ENCODE results near the gene FNIP2.
A peak's percentile ranks its signal among the peaks of the same experiment; 100 is the strongest.

FNIP2 gene

DNA sequence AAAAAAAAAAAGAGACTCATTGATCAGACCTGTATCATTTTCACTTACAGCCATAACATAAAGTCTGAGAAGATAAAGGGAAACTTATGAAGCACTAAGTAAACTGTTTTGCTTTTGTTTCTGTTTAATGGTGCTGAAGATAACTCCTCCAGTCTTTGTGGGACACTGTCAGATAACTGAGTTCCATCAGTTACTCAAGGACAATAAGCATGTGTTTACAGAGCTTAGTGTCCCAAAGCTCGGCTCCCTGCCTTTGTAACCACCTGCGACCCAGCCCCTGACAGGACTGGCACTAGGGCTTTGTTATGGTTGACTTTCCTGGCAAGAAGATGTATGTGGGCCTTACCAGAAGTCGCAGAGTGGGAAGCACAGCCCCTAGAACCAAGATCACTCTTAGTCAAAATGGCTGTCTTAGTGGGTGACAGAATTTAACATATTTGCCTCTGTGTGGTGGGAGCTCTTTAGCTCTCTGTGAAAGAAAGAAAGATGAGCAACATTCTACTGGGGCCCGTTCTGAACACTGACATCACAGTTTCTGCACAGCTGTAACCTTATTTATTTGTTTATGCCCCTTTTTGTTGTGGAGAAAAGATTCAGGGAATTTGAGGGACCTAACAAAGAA is 68.1 kb downstream of the FNIP2 start:
- H3K14ac ChIP-seq (ENCODE audit: low read length): no peak overlapping the region
- no peak overlapping the region for H3K4me2 ChIP-seq (ENCODE audit: low read length)
- H2BK120ac ChIP-seq (ENCODE audit: insufficient read depth, low read length, poor library complexity): no peak overlapping the region
- no peak overlapping the region for H2AFZ ChIP-seq (ENCODE audit: insufficient read depth, low read length, poor library complexity)
- H3K4me3 ChIP-seq (ENCODE audit: low read depth, low read length): no peak overlapping the region
- no peak overlapping the region for H2BK12ac ChIP-seq (ENCODE audit: low read length)
- H3K79me2 ChIP-seq (ENCODE audit: control insufficient read depth, insufficient read depth, low read length, poor library complexity): no peaks in the 10 kb centered on the region
- no peak overlapping the region for H2BK5ac ChIP-seq (ENCODE audit: low read depth, low read length, poor library complexity)
- peaks cover 3 to 4% of the 10 kb centered on the region in 2 experiments for H3K4me1 ChIP-seq (ENCODE audit: control insufficient read depth in 1 of 2, insufficient read depth in 2 of 2, low read length in 2 of 2)
- no peak overlapping the region for H3K4ac ChIP-seq (ENCODE audit: low read depth, low read length)
- no peaks in the 10 kb centered on the region for H3K27me3 ChIP-seq (ENCODE audit: insufficient read depth, low read length)
- WGBS (ENCODE audit: extremely low coverage, insufficient coverage, insufficient read length): no CpG with 5 or more reads among the region's 4 CpGs
- H4K91ac ChIP-seq (ENCODE audit: low read depth, low read length): no peak overlapping the region
- H4K12ac ChIP-seq (ENCODE audit: low read depth, low read length): no peak overlapping the region
- peak overlapping the region; percentile 61 for H3K18ac ChIP-seq (ENCODE audit: low read length)
- DNase-seq: no peak
- no peaks in the 10 kb centered on the region for H3K36me3 ChIP-seq (ENCODE audit: control insufficient read depth in 1 of 2, insufficient read depth in 2 of 2, low read length in 2 of 2)
- H3K79me1 ChIP-seq (ENCODE audit: low read length): no peaks in the 10 kb centered on the region
- no peak overlapping the region for H3K27ac ChIP-seq (ENCODE audit: low read depth, low read length)
- no peak overlapping the region for H4K8ac ChIP-seq (ENCODE audit: low read depth, low read length)
- no peak overlapping the region for H3K23ac ChIP-seq (ENCODE audit: low read length)
- H3K9me3 ChIP-seq (ENCODE audit: insufficient read depth, low read depth, low read length): no peaks in the 10 kb centered on the region
- H3K9ac ChIP-seq (ENCODE audit: low read length): no peak overlapping the region
- H2AK5ac ChIP-seq (ENCODE audit: low read length): no peak overlapping the region

DNA sequence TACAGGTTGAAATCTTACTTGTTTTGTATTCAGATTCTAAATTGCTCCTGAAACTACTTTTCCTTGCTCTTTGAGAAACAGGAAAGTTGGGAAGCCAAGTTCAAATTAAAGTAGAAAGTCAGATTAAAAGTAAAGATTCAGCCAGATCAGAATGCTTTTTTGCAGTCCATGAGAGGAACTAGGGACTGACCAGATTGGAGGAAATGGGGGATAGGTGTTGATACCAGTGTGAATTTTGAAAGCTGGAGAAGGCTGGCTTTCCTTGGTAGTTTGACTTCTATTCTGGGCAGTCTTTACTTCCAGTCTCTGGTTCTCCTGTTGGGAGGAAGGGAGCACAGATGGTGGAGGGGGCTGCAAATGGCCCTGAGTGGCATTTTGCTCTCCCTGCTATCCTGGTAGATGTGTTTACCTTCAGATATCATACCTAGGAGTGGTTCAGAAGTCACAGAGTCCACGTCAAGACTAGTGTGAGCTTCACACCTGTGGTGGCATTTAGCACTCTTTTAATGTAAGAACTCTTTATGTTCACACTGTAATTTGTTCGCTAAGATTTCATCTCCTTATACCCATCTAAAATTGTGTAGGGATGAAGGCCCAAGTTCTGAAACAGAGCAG is 68.8 kb downstream of the FNIP2 start:
- no peak overlapping the region for H3K4me2 ChIP-seq (ENCODE audit: low read length)
- no peak overlapping the region for H3K18ac ChIP-seq (ENCODE audit: low read length)
- H3K9me3 ChIP-seq (ENCODE audit: insufficient read depth, low read depth, low read length): no peaks in the 10 kb centered on the region
- no peak overlapping the region for H3K14ac ChIP-seq (ENCODE audit: low read length)
- H2AK5ac ChIP-seq (ENCODE audit: low read length): no peak overlapping the region
- H3K4ac ChIP-seq (ENCODE audit: low read depth, low read length): no peak overlapping the region
- DNase-seq: no peak
- H3K23ac ChIP-seq (ENCODE audit: low read length): no peak overlapping the region
- no peak overlapping the region for H2BK12ac ChIP-seq (ENCODE audit: low read length)
- no peak overlapping the region for H3K27ac ChIP-seq (ENCODE audit: low read depth, low read length)
- H3K4me1 ChIP-seq (ENCODE audit: control insufficient read depth in 1 of 2, insufficient read depth in 2 of 2, low read length in 2 of 2): peaks cover 3 to 4% of the 10 kb centered on the region in 2 experiments
- no peak overlapping the region for H2BK120ac ChIP-seq (ENCODE audit: insufficient read depth, low read length, poor library complexity)
- no peaks in the 10 kb centered on the region for H3K27me3 ChIP-seq (ENCODE audit: insufficient read depth, low read length)
- no peak overlapping the region for H2AFZ ChIP-seq (ENCODE audit: insufficient read depth, low read length, poor library complexity)
- no CpG with 5 or more reads among the region's 2 CpGs for WGBS (ENCODE audit: extremely low coverage, insufficient coverage, insufficient read length)
- H3K36me3 ChIP-seq (ENCODE audit: control insufficient read depth in 1 of 2, insufficient read depth in 2 of 2, low read length in 2 of 2): no peaks in the 10 kb centered on the region
- H4K8ac ChIP-seq (ENCODE audit: low read depth, low read length): no peak overlapping the region
- H4K12ac ChIP-seq (ENCODE audit: low read depth, low read length): no peak overlapping the region
- no peak overlapping the region for H4K91ac ChIP-seq (ENCODE audit: low read depth, low read length)
- H2BK5ac ChIP-seq (ENCODE audit: low read depth, low read length, poor library complexity): no peak overlapping the region
- H3K4me3 ChIP-seq (ENCODE audit: low read depth, low read length): no peak overlapping the region
- no peaks in the 10 kb centered on the region for H3K79me1 ChIP-seq (ENCODE audit: low read length)
- no peak overlapping the region for H3K9ac ChIP-seq (ENCODE audit: low read length)
- no peaks in the 10 kb centered on the region for H3K79me2 ChIP-seq (ENCODE audit: control insufficient read depth, insufficient read depth, low read length, poor library complexity)

DNA sequence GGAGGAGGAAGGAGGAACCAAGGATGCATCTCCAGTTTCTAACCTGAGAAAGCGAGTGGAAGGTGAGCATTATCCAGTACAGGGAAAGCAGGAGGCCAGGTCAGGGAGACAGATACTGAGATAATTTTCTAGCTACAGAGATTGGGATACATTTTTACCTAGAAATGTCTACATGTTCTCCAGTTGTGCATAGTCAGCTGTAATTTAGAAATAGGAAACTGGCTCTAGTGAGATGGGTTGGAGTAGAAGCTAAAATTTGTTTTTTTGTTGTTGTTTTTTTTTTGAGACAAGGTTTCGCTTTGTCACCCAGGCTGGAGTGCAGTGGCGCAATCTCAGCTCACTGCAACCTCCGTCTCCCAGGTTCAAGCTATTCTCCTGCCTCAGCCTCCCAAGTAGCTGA is 71.3 kb downstream of the FNIP2 start:
- H3K23ac ChIP-seq (ENCODE audit: low read length): no peak overlapping the region
- H2BK5ac ChIP-seq (ENCODE audit: low read depth, low read length, poor library complexity): no peak overlapping the region
- H4K91ac ChIP-seq (ENCODE audit: low read depth, low read length): no peak overlapping the region
- H3K18ac ChIP-seq (ENCODE audit: low read length): no peak overlapping the region
- H4K12ac ChIP-seq (ENCODE audit: low read depth, low read length): no peak overlapping the region
- H4K8ac ChIP-seq (ENCODE audit: low read depth, low read length): no peak overlapping the region
- H3K4me3 ChIP-seq (ENCODE audit: low read depth, low read length): no peak overlapping the region
- H2AFZ ChIP-seq (ENCODE audit: insufficient read depth, low read length, poor library complexity): no peak overlapping the region
- no CpG with 5 or more reads among the region's 4 CpGs for WGBS (ENCODE audit: extremely low coverage, insufficient coverage, insufficient read length)
- H3K4me1 ChIP-seq (ENCODE audit: control insufficient read depth in 1 of 2, insufficient read depth in 2 of 2, low read length in 2 of 2): peaks cover 3 to 4% of the 10 kb centered on the region in 2 experiments
- H3K79me2 ChIP-seq (ENCODE audit: control insufficient read depth, insufficient read depth, low read length, poor library complexity): no peaks in the 10 kb centered on the region
- no peak overlapping the region for H2BK12ac ChIP-seq (ENCODE audit: low read length)
- H3K4me2 ChIP-seq (ENCODE audit: low read length): no peak overlapping the region
- no peak overlapping the region for H3K9ac ChIP-seq (ENCODE audit: low read length)
- no peaks in the 10 kb centered on the region for H3K36me3 ChIP-seq (ENCODE audit: control insufficient read depth in 1 of 2, insufficient read depth in 2 of 2, low read length in 2 of 2)
- H3K4ac ChIP-seq (ENCODE audit: low read depth, low read length): no peak overlapping the region
- H3K27ac ChIP-seq (ENCODE audit: low read depth, low read length): no peak overlapping the region
- DNase-seq: no peak
- no peaks in the 10 kb centered on the region for H3K27me3 ChIP-seq (ENCODE audit: insufficient read depth, low read length)
- H3K14ac ChIP-seq (ENCODE audit: low read length): no peak overlapping the region
- H2AK5ac ChIP-seq (ENCODE audit: low read length): no peak overlapping the region
- H3K9me3 ChIP-seq (ENCODE audit: insufficient read depth, low read depth, low read length): no peaks in the 10 kb centered on the region
- no peak overlapping the region for H2BK120ac ChIP-seq (ENCODE audit: insufficient read depth, low read length, poor library complexity)
- H3K79me1 ChIP-seq (ENCODE audit: low read length): no peaks in the 10 kb centered on the region

DNA sequence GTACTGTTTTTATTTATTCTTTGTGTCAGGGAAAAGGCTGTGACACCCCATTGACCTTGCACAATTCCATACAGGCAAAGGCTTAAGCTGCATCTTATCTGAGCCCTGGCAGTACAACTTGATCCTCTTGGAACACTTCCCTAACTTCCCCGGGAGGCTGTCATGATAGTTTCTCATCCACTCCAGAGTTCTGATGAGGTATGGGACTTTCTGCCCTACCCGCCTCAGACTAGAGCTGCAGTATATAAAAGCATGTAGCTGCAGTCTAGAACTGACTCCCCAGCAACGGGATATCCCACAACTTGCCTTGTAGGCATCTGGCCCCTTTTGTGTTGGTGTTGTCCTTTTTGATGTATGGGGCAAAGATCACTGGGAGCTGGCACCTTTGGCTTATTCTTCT is 72.7 kb downstream of the FNIP2 start:
- Histone ChIP-seq H2BK120ac (ENCODE audit: insufficient read depth, low read length, poor library complexity) (no peak overlapping the region), H4K91ac (ENCODE audit: low read depth, low read length) (no peak overlapping the region), H3K36me3 (ENCODE audit: control insufficient read depth in 1 of 2, insufficient read depth in 2 of 2, low read length in 2 of 2) (no peaks in the 10 kb centered on the region), H3K4me3 (ENCODE audit: low read depth, low read length) (no peak overlapping the region), H3K14ac (ENCODE audit: low read length) (no peak overlapping the region), H3K4me2 (ENCODE audit: low read length) (no peak overlapping the region), H3K9ac (ENCODE audit: low read length) (no peak overlapping the region), H3K18ac (ENCODE audit: low read length) (no peak overlapping the region), H3K9me3 (ENCODE audit: insufficient read depth, low read depth, low read length) (no peaks in the 10 kb centered on the region), H2BK12ac (ENCODE audit: low read length) (no peak overlapping the region), H3K4me1 (ENCODE audit: control insufficient read depth in 1 of 2, insufficient read depth in 2 of 2, low read length in 2 of 2) (no peaks in the 10 kb centered on the region), H3K27me3 (ENCODE audit: insufficient read depth, low read length) (no peaks in the 10 kb centered on the region), H3K4ac (ENCODE audit: low read depth, low read length) (no peak overlapping the region), H2AK5ac (ENCODE audit: low read length) (no peak overlapping the region), H2AFZ (ENCODE audit: insufficient read depth, low read length, poor library complexity) (no peak overlapping the region), H3K79me1 (ENCODE audit: low read length) (no peaks in the 10 kb centered on the region), H4K8ac (ENCODE audit: low read depth, low read length) (no peak overlapping the region), H2BK5ac (ENCODE audit: low read depth, low read length, poor library complexity) (no peak overlapping the region), H3K23ac (ENCODE audit: low read length) (no peak overlapping the region), H4K12ac (ENCODE audit: low read depth, low read length) (no peak overlapping the region), H3K27ac (ENCODE audit: low read depth, low read length) (no peak overlapping the region), H3K79me2 (ENCODE audit: control insufficient read depth, insufficient read depth, low read length, poor library complexity) (no peaks in the 10 kb centered on the region)
- WGBS (ENCODE audit: extremely low coverage, insufficient coverage, insufficient read length): no CpG with 5 or more reads among the region's 3 CpGs
- DNase-seq: no peak

Measured in trophoblast cell (in vitro differentiated cells and primary cell).